ENCODE data around the gene RIMS3.

RIMS3 gene

DNA sequence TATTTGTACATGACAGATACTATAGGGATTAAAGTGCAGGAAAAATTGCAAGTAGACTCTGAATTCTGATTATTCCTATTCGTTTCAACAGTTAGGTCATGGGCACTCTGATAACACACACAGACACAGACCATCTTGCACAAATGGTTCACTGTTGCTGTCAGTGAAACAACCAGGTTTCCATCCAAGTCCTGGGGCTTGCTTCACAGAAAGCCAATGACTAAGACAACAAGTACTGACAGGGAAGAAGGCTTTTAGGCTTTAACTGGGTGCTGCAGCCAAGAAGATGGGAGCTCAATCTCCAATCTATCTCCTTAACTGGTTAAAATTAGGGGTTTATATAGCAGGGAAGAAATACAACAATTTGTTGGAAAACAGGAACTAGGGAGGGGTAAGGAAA is 57.6 kb downstream of the RIMS3 start:
- DNase-seq (ENCODE audit: low read depth), result no peak
- no peak for TF ChIP-seq CTCF (IDR thresholded peaks at IDR 0.05; ENCODE audit: low read depth, low read length, missing control alignments)
- in situ Hi-C loops (cut with HindIII; ENCODE audit: low sequenced_read_pairs), result no loop called here

DNA sequence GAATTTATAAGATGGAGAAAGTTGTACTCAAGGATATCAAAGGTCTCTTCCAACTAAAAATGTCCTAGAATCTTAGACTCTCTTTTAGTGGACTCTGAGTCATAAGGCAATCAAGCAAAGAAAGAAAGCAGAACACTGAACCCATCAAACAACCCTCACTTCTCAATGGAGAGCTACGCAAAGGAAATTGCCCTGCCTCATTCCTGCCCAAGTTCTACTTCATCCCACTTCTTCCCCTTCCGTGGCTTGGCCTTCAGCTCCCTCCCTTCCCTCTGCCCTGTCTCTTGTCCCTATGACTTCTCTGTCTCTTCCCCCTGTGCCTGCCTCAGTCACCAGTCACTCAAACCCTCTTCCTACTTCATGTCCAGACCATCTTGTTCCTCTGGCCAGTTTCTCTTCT is 58.5 kb downstream of the RIMS3 start:
- in situ Hi-C loops (cut with HindIII; ENCODE audit: low sequenced_read_pairs), result no loop called here

More for the DNA sequence above, 57.6 kb downstream of the RIMS3 start:
- no peak overlapping the region for H3K4me3 ChIP-seq (ENCODE audit: low read depth, low read length)

GRCh38 chr1:40606194-40606593 is 59.3 kb downstream of the RIMS3 start:
- in situ Hi-C loops (cut with HindIII; ENCODE audit: low sequenced_read_pairs), result no loop called here
- TF ChIP-seq CTCF (IDR thresholded peaks at IDR 0.05; ENCODE audit: low read depth, low read length, missing control alignments), result no peak
- H3K4me3 ChIP-seq (ENCODE audit: low read depth, low read length), result no peak overlapping the region
- DNase-seq (ENCODE audit: low read depth), result no peak

More for the DNA sequence above, 58.5 kb downstream of the RIMS3 start:
- no peak for TF ChIP-seq CTCF (IDR thresholded peaks at IDR 0.05; ENCODE audit: low read depth, low read length, missing control alignments)
- no peak for DNase-seq (ENCODE audit: low read depth)
- H3K4me3 ChIP-seq (ENCODE audit: low read depth, low read length), result no peak overlapping the region

GRCh38 chr1:40599926-40600325 is 65.6 kb downstream of the RIMS3 start:
- no peak for TF ChIP-seq CTCF (IDR thresholded peaks at IDR 0.05; ENCODE audit: low read depth, low read length, missing control alignments)
- in situ Hi-C loops (cut with HindIII; ENCODE audit: low sequenced_read_pairs), result no loop called here
- DNase-seq (ENCODE audit: low read depth), result no peak
- H3K4me3 ChIP-seq (ENCODE audit: low read depth, low read length), result no peak overlapping the region

- DNase-seq (ENCODE audit: low read depth), result no peak
- in situ Hi-C loops (cut with HindIII; ENCODE audit: low sequenced_read_pairs), result no loop called here
- H3K4me3 ChIP-seq (ENCODE audit: low read depth, low read length), result no peak overlapping the region
- no peak for TF ChIP-seq CTCF (IDR thresholded peaks at IDR 0.05; ENCODE audit: low read depth, low read length, missing control alignments)
These were observed 69.9 kb downstream of the RIMS3 start for GRCh38 chr1:40595623-40596022.

- H3K4me3 ChIP-seq (ENCODE audit: low read depth, low read length), result no peak overlapping the region
- in situ Hi-C loops (cut with HindIII; ENCODE audit: low sequenced_read_pairs), result no loop called here
- no peak for DNase-seq (ENCODE audit: low read depth)
- no peak for TF ChIP-seq CTCF (IDR thresholded peaks at IDR 0.05; ENCODE audit: low read depth, low read length, missing control alignments)
These were observed 71.3 kb downstream of the RIMS3 start for GRCh38 chr1:40594187-40594531.
